Pancreas (tissue), 10 donors: ENCODE results near the gene MYO9B. TPM values are rescaled to one million over a fixed set of nuclear protein-coding genes. Genes with fewer than 3 reads are reported as not detected.
A peak's percentile ranks its signal among the peaks of the same experiment; 100 is the strongest.
"Not testable (repeated sequence)": the region's sequence is repeated elsewhere in the genome, so short reads cannot be mapped to it uniquely, and the experiment has no call there.

ENCODE experiments used
- ATAC-seq, 4 donors: fragments of 200-7000 bp; cut with Tn5 transposase; one replicate each; pipeline versions ENCODE4 v1.8.0 to v1.9.1; 2020; ENCODE audit warnings: mild to moderate bottlenecking in 4 of 4, moderate library complexity in 4 of 4
- DNase-seq, 6 donors: peaks; one replicate each; pipeline ENCODE4 v3.0.0-alpha.2; 2020
- FAIRE-seq: peaks from 2 replicates; lab custom pipeline; 2012; peaks lifted over from hg19 to GRCh38; lab: Jason Lieb, UNC
- H3K27ac ChIP-seq, 4 donors: fragments of 200-600 bp; sonication (generic); 1 replicate in 3 of 4; 2 replicates in 1 of 4; pipeline versions ENCODE4 v1.5.0 to v1.8.0; 2020
- H3K27me3 ChIP-seq, 4 donors: fragments of 200-600 bp; one replicate each; pipeline ENCODE4 v1.8.0; 2021
- H3K36me3 ChIP-seq, 3 donors: fragments of 200-600 bp; sonication (generic) in 1 of 3; one replicate each; pipeline versions ENCODE4 v1.5.0 to v1.8.0; 2020 to 2021
- H3K4me1 ChIP-seq, 3 donors: fragments of 200-600 bp; one replicate each; pipeline ENCODE4 v1.8.0; 2021
- H3K4me3 ChIP-seq, 4 donors: fragments of 200-600 bp; sonication (generic) in 2 of 4; one replicate each; pipeline versions ENCODE4 v1.5.0 to v1.8.0; 2020 to 2021
- H3K9me3 ChIP-seq, 4 donors: fragments of 200-600 bp; one replicate each; pipeline ENCODE4 v1.8.0; 2021
- WGBS, 2 donors: extraction: QIAGEN DNeasy Blood & Tissue Kit; methylation state at CpG; one replicate each; pipeline ENCODE4 v1.1.7; 2013; 5-methylcytosine and 5-hydroxymethylcytosine counted together
- intact Hi-C, 3 donors: fragments of 100-400 bp; cut with DNase I; formaldehyde crosslinking; loops; one replicate each; pipeline versions ENCODE4 v1.11.1 to v1.14.2; 2022
- polyA plus RNA-seq, 2 donors: library from polyadenylated mRNA; stranded (reverse); fragments of 200-250 nt; gene quantifications; one replicate each; pipeline ENCODE4 v1.2.3, GENCODE V29; 2013
- total RNA-seq, 6 donors: library from RNA; stranded (reverse); fragmentation: NEBNext Ultra II Directional in 4 of 6; extraction: Animal tissue kit (Norgen Biotek cat#: 25700) in 4 of 6; gene quantifications; one replicate each; pipeline versions ENCODE4 v1.2.1 to v1.2.4, GENCODE V29; 2021 to 2023
- TF ChIP-seq, protein P1 (sequence below), 4 donors: fragments of 200-600 bp; sonication (generic) in 3 of 4; IDR thresholded peaks; one replicate each; pipeline versions ENCODE4 v1.5.0 to v1.8.0; 2021; ENCODE audit warnings: antibody characterized with exemption in 4 of 4
- donor health status: healthy with polysubstance abuse.
- donor health status: DM: no; HTN: no; CAD: no; lungs with moderate emphysema.
- donor health status: DM: no; HTN: no; CAD: no.
- donor health status: control.
- donor health status: control.
- donor health status: Bipolar disorder and iron deficiency.
- donor health status: DM: yes; HTN: yes; CAD: no.
- donor health status: DM: no; HTN: no; CAD: no.
- donor health status: DM: no; HTN: no; CAD: no.
- donor health status: DM: yes; HTN: yes; CAD: no.

Gene MYO9B
- total and polyA plus RNA-seq, 8 donors: 16.6 to 53.4 (median 23.4) TPM

- no peak for ATAC-seq
- FAIRE-seq: no peak
- H3K9me3 ChIP-seq: no peaks in the 10 kb centered on the region
- H3K36me3 ChIP-seq: no peaks in the 10 kb centered on the region
- intact Hi-C loops: no loop called here
- peaks cover 7 to 16% (median 15%) of the 10 kb centered on the region in 3 donors for H3K4me1 ChIP-seq
- H3K27ac ChIP-seq: peak overlapping the region in 2 of 4 donors; percentile 87 to 92
- no peak overlapping the region for H3K4me3 ChIP-seq
- H3K27me3 ChIP-seq: no peaks in the 10 kb centered on the region
- DNase-seq: no peak
- WGBS, 2 donors: 92 to 97% methylated on average over 11 of the region's 11 CpGs
- TF ChIP-seq, protein P1, sequence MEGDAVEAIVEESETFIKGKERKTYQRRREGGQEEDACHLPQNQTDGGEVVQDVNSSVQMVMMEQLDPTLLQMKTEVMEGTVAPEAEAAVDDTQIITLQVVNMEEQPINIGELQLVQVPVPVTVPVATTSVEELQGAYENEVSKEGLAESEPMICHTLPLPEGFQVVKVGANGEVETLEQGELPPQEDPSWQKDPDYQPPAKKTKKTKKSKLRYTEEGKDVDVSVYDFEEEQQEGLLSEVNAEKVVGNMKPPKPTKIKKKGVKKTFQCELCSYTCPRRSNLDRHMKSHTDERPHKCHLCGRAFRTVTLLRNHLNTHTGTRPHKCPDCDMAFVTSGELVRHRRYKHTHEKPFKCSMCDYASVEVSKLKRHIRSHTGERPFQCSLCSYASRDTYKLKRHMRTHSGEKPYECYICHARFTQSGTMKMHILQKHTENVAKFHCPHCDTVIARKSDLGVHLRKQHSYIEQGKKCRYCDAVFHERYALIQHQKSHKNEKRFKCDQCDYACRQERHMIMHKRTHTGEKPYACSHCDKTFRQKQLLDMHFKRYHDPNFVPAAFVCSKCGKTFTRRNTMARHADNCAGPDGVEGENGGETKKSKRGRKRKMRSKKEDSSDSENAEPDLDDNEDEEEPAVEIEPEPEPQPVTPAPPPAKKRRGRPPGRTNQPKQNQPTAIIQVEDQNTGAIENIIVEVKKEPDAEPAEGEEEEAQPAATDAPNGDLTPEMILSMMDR (IDR thresholded peaks at IDR 0.05): no peak
These were observed 61.0 kb downstream of the MYO9B start for GRCh38 chr19:17136617-17137016.

DNA sequence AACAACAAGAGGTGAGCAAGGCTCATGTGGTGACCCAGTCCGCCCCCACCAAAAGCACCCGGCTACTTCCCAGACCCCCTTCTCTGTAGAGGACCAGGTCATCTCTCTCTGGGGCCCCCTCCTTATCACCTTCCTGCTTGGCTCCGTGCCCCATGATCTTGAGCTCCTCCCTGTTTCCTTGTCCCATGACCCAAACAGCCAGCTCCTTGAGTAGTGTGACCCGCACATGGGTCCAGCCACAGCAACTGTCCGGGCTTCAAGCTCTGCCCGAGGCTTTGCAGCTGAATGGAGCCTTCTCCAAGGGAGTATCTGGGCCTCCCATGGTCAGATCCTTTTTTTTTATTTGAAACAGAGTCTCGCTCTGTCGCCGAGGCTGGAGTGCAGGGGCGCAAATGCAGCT lies 61.8 kb downstream of the MYO9B start:
- Histone ChIP-seq H3K27me3 (no peaks in the 10 kb centered on the region), H3K27ac (no peak overlapping the region), H3K4me1 (peaks cover 7 to 16% (median 15%) of the 10 kb centered on the region in 3 donors), H3K9me3 (no peaks in the 10 kb centered on the region), H3K36me3 (no peaks in the 10 kb centered on the region), H3K4me3 (no peak overlapping the region)
- TF ChIP-seq, protein P1 (IDR thresholded peaks at IDR 0.05): no peak
- ATAC-seq: no peak
- intact Hi-C loops: no loop called here
- no peak for DNase-seq
- WGBS, 2 donors: 83 to 89% methylated on average over 10 of the region's 10 CpGs
- FAIRE-seq: no peak

GRCh38 chr19:17138052-17138846 lies 62.7 kb downstream of the MYO9B start:
- peak in 2 of 4 donors; percentile 1 to 8 for ATAC-seq
- intact Hi-C loops, FAIRE-seq, H3K9me3 ChIP-seq, DNase-seq, H3K4me3 ChIP-seq, H3K27me3 ChIP-seq, H3K36me3 ChIP-seq: not testable (repeated sequence)
- Histone ChIP-seq H3K4me1 (peaks cover 7 to 16% (median 15%) of the 10 kb centered on the region in 3 donors), H3K27ac (peak overlapping the region; percentile 10 to 72 (median 49))
- 80 to 93% methylated on average over 10 of the region's 10 CpGs for WGBS, 2 donors

GRCh38 chr19:17138937-17139598 lies 63.5 kb downstream of the MYO9B start:
- ATAC-seq: peak; percentile 81 to 87 (median 82)

DNA sequence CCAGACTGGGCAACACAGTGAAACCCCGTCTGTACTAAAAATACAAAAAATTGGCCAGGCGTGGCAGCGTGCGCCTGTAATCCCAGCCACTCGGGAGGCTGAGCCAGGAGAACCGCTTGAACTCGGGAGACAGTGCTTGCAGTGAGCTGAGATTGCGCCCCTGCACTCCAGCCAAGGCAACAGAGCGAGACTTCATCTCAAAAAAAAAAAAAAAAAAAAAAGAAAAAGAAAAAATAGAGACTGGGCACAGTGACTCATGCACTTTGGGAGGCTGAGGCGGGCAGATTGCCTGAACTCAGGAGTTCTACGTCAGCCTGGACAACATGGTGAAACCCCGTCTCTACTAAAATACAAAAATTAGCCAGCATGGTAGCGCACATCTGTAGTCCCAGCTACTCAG lies 69.2 kb downstream of the MYO9B start:
- H3K9me3 ChIP-seq, H3K27me3 ChIP-seq, H3K4me3 ChIP-seq, H3K27ac ChIP-seq, intact Hi-C loops, H3K36me3 ChIP-seq, H3K4me1 ChIP-seq, FAIRE-seq, DNase-seq, ATAC-seq: not testable (repeated sequence)
- 93 to 98% methylated on average over 13 of the region's 13 CpGs for WGBS, 2 donors

More at GRCh38 chr19:17138937-17139598, 63.5 kb downstream of the MYO9B start:
- intact Hi-C loops: no loop called here
- Histone ChIP-seq H3K36me3 (no peaks in the 10 kb centered on the region), H3K4me1 (peaks cover 7 to 16% (median 15%) of the 10 kb centered on the region in 3 donors), H3K27me3 (no peaks in the 10 kb centered on the region), H3K9me3 (no peaks in the 10 kb centered on the region), H3K27ac (peak overlapping the region; percentile 10 to 72 (median 49)), H3K4me3 (no peak overlapping the region)
- 36 to 39% methylated on average over 10 of the region's 10 CpGs for WGBS, 2 donors
- DNase-seq (peak; percentile 67 to 81 (median 78)), FAIRE-seq (no peak)
- TF ChIP-seq, protein P1 (IDR thresholded peaks at IDR 0.05): no peak
